Middle frontal gyrus (tissue), 1 donor: Measurements from ENCODE around the gene PDIA4.
"Not testable (repeated sequence)": the region's sequence is repeated elsewhere in the genome, so short reads cannot be mapped to it uniquely, and the experiment has no call there.

Experiments used
- DNase-seq: peaks from one replicate; pipeline ENCODE4 v3.0.0-alpha.2; 2015; ENCODE audit warnings: low spot score; ENCODE audit errors: extremely low spot score

PDIA4 gene

GRCh38 chr7:149003560-149004305 lies 24.6 kb downstream of the PDIA4 start:
- no peak for DNase-seq

- DNase-seq, result no peak
These were observed 25.3 kb downstream of the PDIA4 start for GRCh38 chr7:149003018-149003417.

GRCh38 chr7:149002604-149003003 lies 25.7 kb downstream of the PDIA4 start:
- DNase-seq, result no peak

GRCh38 chr7:149001427-149002068 lies 26.8 kb downstream of the PDIA4 start:
- DNase-seq, result no peak

- DNase-seq, result no peak
These were observed 27.3 kb downstream of the PDIA4 start for GRCh38 chr7:149000961-149001360.

GRCh38 chr7:148999192-148999591 lies 29.1 kb downstream of the PDIA4 start:
- DNase-seq, result no peak

- DNase-seq, result no peak
These were observed 30.8 kb downstream of the PDIA4 start for GRCh38 chr7:148997497-148997896.

GRCh38 chr7:148994576-148994975 lies 33.7 kb downstream of the PDIA4 start:
- no peak for DNase-seq

- DNase-seq, result no peak
These were observed 35.1 kb downstream of the PDIA4 start for GRCh38 chr7:148993193-148993592.

GRCh38 chr7:148991536-148991935 lies 36.8 kb downstream of the PDIA4 start:
- DNase-seq, result no peak

- DNase-seq, result no peak
These were observed 40.4 kb downstream of the PDIA4 start for GRCh38 chr7:148987751-148988512.

- peak; percentile 75 for DNase-seq
These were observed 41.1 kb downstream of the PDIA4 start for GRCh38 chr7:148987010-148987750.

- no peak for DNase-seq
These were observed 41.6 kb downstream of the PDIA4 start for GRCh38 chr7:148986742-148987009.

GRCh38 chr7:148983200-148984146 lies 44.8 kb downstream of the PDIA4 start:
- DNase-seq, result peak; percentile 48

GRCh38 chr7:148982654-148983199 lies 45.6 kb downstream of the PDIA4 start:
- DNase-seq, result no peak

- no peak for DNase-seq
These were observed 48.5 kb downstream of the PDIA4 start for GRCh38 chr7:148979827-148980226.

- not testable (repeated sequence) for DNase-seq
These were observed 49.2 kb downstream of the PDIA4 start for GRCh38 chr7:148979072-148979471.

- DNase-seq, result no peak
These were observed 50.2 kb downstream of the PDIA4 start for GRCh38 chr7:148978091-148978490.

GRCh38 chr7:148975896-148976295 lies 52.4 kb downstream of the PDIA4 start:
- DNase-seq, result no peak

GRCh38 chr7:148973256-148973655 lies 55.0 kb downstream of the PDIA4 start:
- no peak for DNase-seq
